Fibroblast of lung (primary cell): ENCODE measurements around the gene SLC19A3.

Experiments used
- CTCF ChIP-seq, 2 donors: IDR thresholded peaks in 1 of 2; conservative IDR thresholded peaks in 1 of 2; 1 replicate in 1 of 2; 2 replicates in 1 of 2; pipeline ENCODE4 v1.5.1; 2011 to 2012; ENCODE audit warnings: low read length in 2 of 2, control low read depth in 1 of 2, inconsistent platforms in 1 of 2, low read depth in 1 of 2, mild to moderate bottlenecking in 1 of 2
- EZH2 ChIP-seq: IDR thresholded peaks from 2 replicates; pipeline ENCODE4 v1.5.1; 2012; ENCODE audit warnings: low read length, control low read depth, mild to moderate bottlenecking; ENCODE audit errors: missing control alignments

GRCh38 chr2:227701556-227701955 lies 16.3 kb downstream of the SLC19A3 start:
- TF ChIP-seq CTCF (conservative IDR thresholded peaks at IDR 0.05 in 1 of 2, IDR thresholded peaks at IDR 0.05 in 1 of 2; ENCODE audit: low read depth in 1 of 2, low read length in 2 of 2) (no peak), EZH2 (no peak)
